HepG2 (cell line): Measurements from ENCODE around the gene EPHB4. TPM values are rescaled to one million over a fixed set of nuclear protein-coding genes. Genes with fewer than 3 reads are reported as not detected.

ENCODE experiments used
- ATAC-seq: fragments of 200-7000 bp; cut with Tn5 transposase; 3 replicates; pipeline ENCODE4 v1.9.1; 2020; ENCODE audit warnings: mild to moderate bottlenecking, moderate library complexity
- BruUV-seq: library from RNA; stranded (reverse); fragments of 400-500 nt; replicated peaks from 2 replicates; lab custom pipeline; 2021; lab: Mats Ljungman, UMichigan
- CTCF ChIA-PET: fragments of 300-600 bp; formaldehyde crosslinking; extraction: SDS; loops from one replicate; lab custom pipeline; 2021; ENCODE audit warnings: low total read pairs, inconsistent platforms, low intra/inter-chr PET ratio; lab: Yijun Ruan, JAX
- POLR2A ChIA-PET: fragments of 350-600 bp; sonication (Branson Sonifier 250); formaldehyde crosslinking; loops from one replicate; lab custom pipeline; 2020; ENCODE audit warnings: antibody characterized with exemption, inconsistent platforms; lab: Yijun Ruan, JAX
- DNase-seq: peaks from one replicate; pipeline ENCODE4 v3.0.0-alpha.2; 2015; ENCODE audit warnings: low spot score
- FAIRE-seq: peaks from 3 replicates; lab custom pipeline; 2011; peaks lifted over from hg19 to GRCh38; lab: Jason Lieb, UNC
- H2AFZ ChIP-seq: one replicate; pipeline ENCODE4 v1.6.1; 2011; ENCODE audit warnings: low read length, inconsistent platforms
- H3K27ac ChIP-seq: fragments of 300-600 bp; 3 replicates; pipeline ENCODE4 v1.8.0; 2011; ENCODE audit warnings: mixed run types, mild to moderate bottlenecking, mixed read lengths, low read length, inconsistent platforms; ENCODE audit not compliant: insufficient read depth; ENCODE audit errors: extremely low read length
- H3K27me3 ChIP-seq, 2 experiments: fragments of 200-600 bp in 1 of 2; 2 replicates in 1 of 2; 3 replicates in 1 of 2; pipeline versions ENCODE4 v1.6.0 to v1.8.0; 2011; ENCODE audit warnings: low read length in 2 of 2, mild to moderate bottlenecking in 2 of 2, moderate library complexity in 2 of 2, inconsistent platforms in 1 of 2; ENCODE audit not compliant: insufficient read depth in 2 of 2, control insufficient read depth in 1 of 2
- H3K36me3 ChIP-seq, 2 experiments: fragments of 200-600 bp in 1 of 2; replicated peaks in 1 of 2; 2 replicates in 1 of 2; 3 replicates in 1 of 2; pipeline versions ENCODE4 v1.5.1 to v1.8.0; 2011; ENCODE audit warnings: low read length in 2 of 2, inconsistent platforms in 1 of 2; ENCODE audit not compliant: insufficient read depth in 2 of 2, control insufficient read depth in 1 of 2
- H3K4me1 ChIP-seq: 2 replicates; pipeline ENCODE4 v1.5.1; 2012; ENCODE audit warnings: low read length, inconsistent platforms; ENCODE audit not compliant: insufficient read depth
- H3K4me2 ChIP-seq: 2 replicates; pipeline ENCODE4 v1.6.0; 2011; ENCODE audit warnings: low read depth, low read length, inconsistent platforms
- H3K4me3 ChIP-seq, 3 experiments: fragments of 200-600 bp in 1 of 3; sonication (generic), shearing (Covaris generic) in 1 of 3; replicated peaks in 1 of 3; 2 replicates each; pipeline ENCODE4 v1.5.1; 2011 to 2016; ENCODE audit warnings: low read length in 3 of 3, inconsistent platforms in 2 of 3, low read depth in 2 of 3, mild to moderate bottlenecking in 2 of 3, control low read depth in 1 of 3, mixed read lengths in 1 of 3; ENCODE audit not compliant: insufficient read depth in 1 of 3
- H3K79me2 ChIP-seq: one replicate; pipeline ENCODE4 v1.6.1; 2011; ENCODE audit warnings: low read length, inconsistent platforms; ENCODE audit not compliant: insufficient read depth
- H3K9ac ChIP-seq: 2 replicates; pipeline ENCODE4 v1.6.0; 2011; ENCODE audit warnings: mild to moderate bottlenecking, low read depth, low read length, inconsistent platforms; ENCODE audit not compliant: insufficient read depth
- H3K9me3 ChIP-seq: 2 replicates; pipeline ENCODE4 v1.5.1; 2012; ENCODE audit warnings: mild to moderate bottlenecking, low read length
- H4K20me1 ChIP-seq: 2 replicates; pipeline ENCODE4 v1.6.0; 2011; ENCODE audit warnings: inconsistent platforms, mild to moderate bottlenecking, low read length, moderate library complexity; ENCODE audit not compliant: insufficient read depth
- HIVEP1 ChIP-seq: sonication (generic); formaldehyde crosslinking; IDR thresholded peaks from 2 replicates; pipeline ENCODE4 v1.4.0; 2020; ENCODE audit warnings: mild to moderate bottlenecking, missing genetic modification reagents
- MXI1 ChIP-seq: IDR thresholded peaks from 3 replicates; pipeline ENCODE4 v1.6.1; 2012; ENCODE audit warnings: low read depth, low read length, inconsistent platforms, borderline replicate concordance
- PITX1 ChIP-seq: sonication (generic); formaldehyde crosslinking; IDR thresholded peaks from 2 replicates; pipeline ENCODE4 v1.5.1; 2020; ENCODE audit warnings: mild to moderate bottlenecking, missing genetic modification reagents
- SALL2 ChIP-seq: sonication (generic); formaldehyde crosslinking; IDR thresholded peaks from 2 replicates; pipeline ENCODE4 v1.8.1; 2023; ENCODE audit warnings: mild to moderate bottlenecking, missing genetic modification reagents, inconsistent platforms
- ZMYM3 ChIP-seq: sonication (generic); formaldehyde crosslinking; IDR thresholded peaks from 2 replicates; pipeline ENCODE4 v1.5.1; 2020; ENCODE audit warnings: mild to moderate bottlenecking, missing genetic modification reagents
- ZNF687 ChIP-seq: sonication (generic); formaldehyde crosslinking; IDR thresholded peaks from 2 replicates; pipeline ENCODE4 v1.5.1; 2020; ENCODE audit warnings: mild to moderate bottlenecking, missing genetic modification reagents, moderate library complexity
- ZNF740 ChIP-seq: sonication (generic); formaldehyde crosslinking; IDR thresholded peaks from 2 replicates; pipeline ENCODE4 v1.4.0; 2020; ENCODE audit warnings: missing genetic modification reagents
- ZNF883 ChIP-seq: sonication (generic); formaldehyde crosslinking; IDR thresholded peaks from 2 replicates; pipeline ENCODE4 v1.5.1; 2020; ENCODE audit warnings: mild to moderate bottlenecking, missing genetic modification reagents; ENCODE audit errors: not compliant biosample characterization
- ZSCAN25 ChIP-seq: sonication (generic); formaldehyde crosslinking; IDR thresholded peaks from 2 replicates; pipeline ENCODE4 v1.8.0; 2022; ENCODE audit warnings: mild to moderate bottlenecking, missing genetic modification reagents
- WGBS: methylation state at CpG from one replicate; pipeline ENCODE4 v1.1.6; 2017; ENCODE audit warnings: low lambda C conversion rate; 5-methylcytosine and 5-hydroxymethylcytosine counted together
- in situ Hi-C: cut with HindIII; loops from 2 replicates; pipeline ENCODE4 v1.10.0; 2017; ENCODE audit warnings: low pct_unique_long_range_greater_than_20kb; ENCODE audit not compliant: extremely low pct_ligation_motif_present
- intact Hi-C: fragments of 100-400 bp; cut with micrococcal nuclease; formaldehyde crosslinking; loops from one replicate; pipeline ENCODE4 v1.10.0; 2022; ENCODE audit not compliant: unreplicated experiment
- polyA plus RNA-seq, 8 experiments: library from polyadenylated mRNA; depleted of rRNA in 3 of 8; stranded (reverse) in 7 of 8; unstranded in 1 of 8; fragments of >200 nt; fragmentation: Illumina TruSeq in 4 of 8; extraction: Trizol in 4 of 8; gene quantifications; 2 replicates each; pipeline versions ENCODE4 v1.2.1 to v1.2.3, GENCODE V29; 2011 to 2016; ENCODE audit warnings: low read depth in 4 of 8, missing spikeins in 1 of 8, mixed read lengths in 1 of 8; ENCODE audit not compliant: insufficient read depth in 1 of 8
- total RNA-seq, 5 experiments: library from RNA; depleted of rRNA; stranded (reverse); fragments of >200 nt; fragmentation: Illumina TruSeq; extraction: Trizol; gene quantifications; 2 replicates each; pipeline ENCODE4 v1.2.3, GENCODE V29; 2016; ENCODE audit warnings: low read depth in 1 of 5

The EPHB4 gene
- total and polyA plus RNA-seq, 2 of the 13 experiments (the other 11 are each of a cell fraction or from before 2014, with no cell fraction given): 61.4 to 69.6 TPM

GRCh38 chr7:100829150-100829716 is 1.9 kb upstream of the EPHB4 start:
- CTCF ChIA-PET: no interaction called here
- FAIRE-seq (no peak), DNase-seq (no peak), ATAC-seq (no peak)
- H2AFZ ChIP-seq: no peak overlapping the region
- no TSS peak for BruUV-seq
- peaks cover 30% of the 10 kb centered on the region for H3K79me2 ChIP-seq
- in situ Hi-C loops (no loop called here), intact Hi-C loops (no loop called here)
- TF ChIP-seq ZNF740 (CRISPR knock-in tag) (0 out of 2 replicates have a peak, but pooled peaks have one; percentile 44), MXI1 (no peak), PITX1 (CRISPR knock-in tag) (peak; percentile 19; the same call in 1 of the 2 replicates), ZSCAN25 (CRISPR knock-in tag) (peak; percentile 44; the same call in 1 of the 2 replicates), SALL2 (CRISPR knock-in tag) (no peak), ZMYM3 (CRISPR knock-in tag) (0 out of 2 replicates have a peak, but pooled peaks have one; percentile 25), ZNF883 (CRISPR knock-in tag) (peak; percentile 41), HIVEP1 (CRISPR knock-in tag) (no peak), ZNF687 (CRISPR knock-in tag) (peak; percentile 48)
- no peaks in the 10 kb centered on the region; a peak in 1 of 5 replicates for H3K36me3 ChIP-seq
- 72% methylated on average over 20 of the region's 20 CpGs for WGBS
- H3K9me3 ChIP-seq: no peaks in the 10 kb centered on the region
- H3K4me1 ChIP-seq: peaks cover 76% of the 10 kb centered on the region
- POLR2A ChIA-PET: interaction anchor here (3.1 to 4.1 kb wide), 3 partner anchors 14 to 27 kb away, joined by 30 to 69 read pairs (median 38); partner anchors contain the start of gene SLC12A9
- H3K4me3 ChIP-seq: peak overlapping the region in 1 of 3 experiments; percentile 87; a peak in 1 of 6 replicates
- no peak overlapping the region for H3K27ac ChIP-seq
- H4K20me1 ChIP-seq: peaks cover 13% of the 10 kb centered on the region; the same call in 1 of the 2 replicates
- H3K4me2 ChIP-seq: peak overlapping the region; percentile 75
- H3K9ac ChIP-seq: peak overlapping the region; percentile 22; the same call in 1 of the 2 replicates
- no peaks in the 10 kb centered on the region; a peak in 2 of 5 replicates for H3K27me3 ChIP-seq
